Thymus (tissue), 11 donors: ENCODE measurements around the gene AUTS2. TPM values are rescaled to one million over a fixed set of nuclear protein-coding genes. Genes with fewer than 3 reads are reported as not detected.

Source experiments
- DNase-seq, 9 donors: peaks; one replicate each; pipeline ENCODE4 v3.0.0-alpha.2; 2013; ENCODE audit warnings: low spot score in 9 of 9, low read depth in 6 of 9, missing footprints in 1 of 9
- H3K27ac ChIP-seq, 2 donors: one replicate each; pipeline ENCODE4 v1.5.1; 2013; ENCODE audit warnings: control low read depth in 1 of 2, low read depth in 1 of 2, low read length in 1 of 2, mild to moderate bottlenecking in 1 of 2, moderate library complexity in 1 of 2
- H3K27me3 ChIP-seq, 2 donors: one replicate each; pipeline ENCODE4 v1.5.1; 2013; ENCODE audit warnings: low read length in 1 of 2; ENCODE audit not compliant: control insufficient read depth in 2 of 2, insufficient read depth in 1 of 2
- H3K36me3 ChIP-seq, 2 donors: one replicate each; pipeline ENCODE4 v1.5.1; 2013; ENCODE audit warnings: low read length in 1 of 2, mild to moderate bottlenecking in 1 of 2, moderate library complexity in 1 of 2; ENCODE audit not compliant: control insufficient read depth in 2 of 2, insufficient read depth in 2 of 2
- H3K4me1 ChIP-seq, 2 donors: one replicate each; pipeline ENCODE4 v1.5.1; 2013; ENCODE audit warnings: low read length in 2 of 2; ENCODE audit not compliant: control insufficient read depth in 2 of 2, insufficient read depth in 2 of 2
- H3K4me3 ChIP-seq, 2 donors: one replicate each; pipeline ENCODE4 v1.5.1; 2013; ENCODE audit warnings: low read length in 2 of 2, control low read depth in 1 of 2, mild to moderate bottlenecking in 1 of 2
- H3K9me3 ChIP-seq, 2 donors: one replicate each; pipeline ENCODE4 v1.5.1; 2013; ENCODE audit warnings: low read length in 1 of 2, mild to moderate bottlenecking in 1 of 2; ENCODE audit not compliant: control insufficient read depth in 2 of 2, insufficient read depth in 1 of 2
- whole genome bisulfite sequencing: extraction: QIAGEN DNeasy Blood & Tissue Kit; methylation state at CpG from one replicate; pipeline ENCODE4 v1.1.7; 2013; 5-methylcytosine and 5-hydroxymethylcytosine counted together
- polyA plus RNA-seq: library from polyadenylated mRNA; stranded (reverse); fragments of 200-250 nt; gene quantifications from one replicate; pipeline ENCODE4 v1.2.3, GENCODE V29; 2013
- total RNA-seq: library from RNA; stranded (reverse); fragments of 120-200 nt; gene quantifications from one replicate; pipeline ENCODE4 v1.2.4, GENCODE V29; 2013
- donor health status: healthy.

Gene AUTS2
- total and polyA plus RNA-seq, 2 donors, result 9.2 to 17.1 TPM

GRCh38 chr7:70341446-70341845 is 743.2 kb downstream of the AUTS2 start:
- H3K4me1 ChIP-seq, result no peaks in the 10 kb centered on the region
- WGBS, result 94% methylated on average over 2 of the region's 2 CpGs
- DNase-seq, result no peak
- H3K27me3 ChIP-seq, result no peaks in the 10 kb centered on the region
- no peak overlapping the region for H3K4me3 ChIP-seq
- no peaks in the 10 kb centered on the region for H3K9me3 ChIP-seq
- H3K27ac ChIP-seq, result no peak overlapping the region
- no peaks in the 10 kb centered on the region for H3K36me3 ChIP-seq

GRCh38 chr7:70343519-70343918 is 745.2 kb downstream of the AUTS2 start:
- no peak for DNase-seq
- H3K4me1 ChIP-seq, result peaks cover 0 to 4% of the 10 kb centered on the region in 2 donors
- 93% methylated on average over 2 of the region's 2 CpGs for WGBS
- no peak overlapping the region for H3K4me3 ChIP-seq
- no peaks in the 10 kb centered on the region for H3K27me3 ChIP-seq
- no peak overlapping the region for H3K27ac ChIP-seq
- no peaks in the 10 kb centered on the region for H3K9me3 ChIP-seq
- H3K36me3 ChIP-seq, result no peaks in the 10 kb centered on the region

- H3K4me1 ChIP-seq, result peaks cover 0 to 4% of the 10 kb centered on the region in 2 donors
- no peak for DNase-seq
- no peaks in the 10 kb centered on the region for H3K36me3 ChIP-seq
- no peak overlapping the region for H3K4me3 ChIP-seq
- H3K27me3 ChIP-seq, result no peaks in the 10 kb centered on the region
- 97% methylated on average over 2 of the region's 2 CpGs for WGBS
- no peak overlapping the region for H3K27ac ChIP-seq
- no peaks in the 10 kb centered on the region for H3K9me3 ChIP-seq
Measured at GRCh38 chr7:70344726-70345125, 746.5 kb downstream of the AUTS2 start.

- Histone ChIP-seq H3K36me3 (no peaks in the 10 kb centered on the region), H3K27me3 (no peaks in the 10 kb centered on the region), H3K4me1 (peaks cover 0 to 4% of the 10 kb centered on the region in 2 donors), H3K9me3 (no peaks in the 10 kb centered on the region), H3K4me3 (no peak overlapping the region), H3K27ac (no peak overlapping the region)
- DNase-seq, result peak in 2 of 9 donors; percentile 8 to 35
- 90% methylated on average over 5 of the region's 5 CpGs for WGBS
Measured at GRCh38 chr7:70346844-70347462, 748.7 kb downstream of the AUTS2 start.

GRCh38 chr7:70347463-70348254 is 749.4 kb downstream of the AUTS2 start:
- Histone ChIP-seq H3K27ac (no peak overlapping the region), H3K36me3 (no peaks in the 10 kb centered on the region), H3K4me3 (no peak overlapping the region), H3K9me3 (no peaks in the 10 kb centered on the region), H3K27me3 (no peaks in the 10 kb centered on the region), H3K4me1 (peaks cover 0 to 4% of the 10 kb centered on the region in 2 donors)
- DNase-seq, result no peak
- 94% methylated on average over 3 of the region's 3 CpGs for WGBS

GRCh38 chr7:70349031-70349430 is 750.8 kb downstream of the AUTS2 start:
- 96% methylated on average over 2 of the region's 2 CpGs for WGBS
- DNase-seq, result no peak

GRCh38 chr7:70349819-70350218 is 751.5 kb downstream of the AUTS2 start:
- no peaks in the 10 kb centered on the region for H3K36me3 ChIP-seq
- DNase-seq, result no peak
- WGBS, result 95% methylated on average over 1 of the region's 1 CpG
- no peaks in the 10 kb centered on the region for H3K9me3 ChIP-seq
- H3K27ac ChIP-seq, result no peak overlapping the region
- no peak overlapping the region for H3K4me3 ChIP-seq
- H3K4me1 ChIP-seq, result peaks cover 0 to 4% of the 10 kb centered on the region in 2 donors
- H3K27me3 ChIP-seq, result no peaks in the 10 kb centered on the region

More at GRCh38 chr7:70349031-70349430, 750.8 kb downstream of the AUTS2 start:
- no peaks in the 10 kb centered on the region for H3K27me3 ChIP-seq
- no peaks in the 10 kb centered on the region for H3K36me3 ChIP-seq
- no peak overlapping the region for H3K27ac ChIP-seq
- H3K4me1 ChIP-seq, result peaks cover 0 to 4% of the 10 kb centered on the region in 2 donors
- no peak overlapping the region for H3K4me3 ChIP-seq
- no peaks in the 10 kb centered on the region for H3K9me3 ChIP-seq

- Histone ChIP-seq H3K36me3 (no peaks in the 10 kb centered on the region), H3K4me3 (no peak overlapping the region), H3K27ac (no peak overlapping the region), H3K27me3 (no peaks in the 10 kb centered on the region), H3K4me1 (peaks cover 0 to 4% of the 10 kb centered on the region in 2 donors), H3K9me3 (no peaks in the 10 kb centered on the region)
- WGBS, result 95% methylated on average over 4 of the region's 4 CpGs
- DNase-seq, result no peak
Measured at GRCh38 chr7:70352088-70352487, 753.8 kb downstream of the AUTS2 start.

GRCh38 chr7:70352906-70353305 is 754.6 kb downstream of the AUTS2 start:
- Histone ChIP-seq H3K9me3 (no peaks in the 10 kb centered on the region), H3K4me3 (no peak overlapping the region), H3K27me3 (no peaks in the 10 kb centered on the region), H3K36me3 (no peaks in the 10 kb centered on the region), H3K4me1 (no peaks in the 10 kb centered on the region), H3K27ac (no peak overlapping the region)
- WGBS, result over 99% methylated on average over 2 of the region's 2 CpGs
- DNase-seq, result no peak
